ENCODE results near the gene DPP6. TPM values are rescaled to one million over a fixed set of nuclear protein-coding genes. Genes with fewer than 3 reads are reported as not detected.
A peak's percentile ranks its signal among the peaks of the same experiment; 100 is the strongest.
"Not testable (repeated sequence)": the region's sequence is repeated elsewhere in the genome, so short reads cannot be mapped to it uniquely, and the experiment has no call there.

DPP6 gene
- total RNA-seq, 1 experiment from 2014 or later: 0.91 TPM

DNA sequence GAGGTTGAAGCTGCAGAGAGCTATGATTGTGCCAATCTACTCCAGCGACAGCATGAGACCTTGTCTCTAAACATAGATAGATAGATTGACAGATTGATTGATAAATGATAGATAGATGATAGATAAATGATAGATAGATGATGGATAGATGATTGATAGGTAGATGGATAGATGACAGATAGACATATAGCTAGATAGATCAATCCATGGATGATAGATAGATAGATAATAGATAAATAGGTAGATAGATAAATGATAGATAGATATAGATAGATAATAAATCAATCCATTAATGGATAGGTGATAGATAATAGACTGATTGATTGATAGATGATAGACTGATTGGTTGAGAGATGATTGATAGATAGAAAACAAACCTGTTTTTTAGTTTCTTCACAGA lies 601.1 kb downstream of the DPP6 start:
- DNase-seq (ENCODE audit: low read depth): no peak

GRCh38 chr7:154656618-154657017 lies 604.4 kb downstream of the DPP6 start:
- no peak for DNase-seq (ENCODE audit: low read depth)

- DNase-seq (ENCODE audit: low read depth): no peak
Observed at GRCh38 chr7:154666768-154667167, 614.6 kb downstream of the DPP6 start.

DNA sequence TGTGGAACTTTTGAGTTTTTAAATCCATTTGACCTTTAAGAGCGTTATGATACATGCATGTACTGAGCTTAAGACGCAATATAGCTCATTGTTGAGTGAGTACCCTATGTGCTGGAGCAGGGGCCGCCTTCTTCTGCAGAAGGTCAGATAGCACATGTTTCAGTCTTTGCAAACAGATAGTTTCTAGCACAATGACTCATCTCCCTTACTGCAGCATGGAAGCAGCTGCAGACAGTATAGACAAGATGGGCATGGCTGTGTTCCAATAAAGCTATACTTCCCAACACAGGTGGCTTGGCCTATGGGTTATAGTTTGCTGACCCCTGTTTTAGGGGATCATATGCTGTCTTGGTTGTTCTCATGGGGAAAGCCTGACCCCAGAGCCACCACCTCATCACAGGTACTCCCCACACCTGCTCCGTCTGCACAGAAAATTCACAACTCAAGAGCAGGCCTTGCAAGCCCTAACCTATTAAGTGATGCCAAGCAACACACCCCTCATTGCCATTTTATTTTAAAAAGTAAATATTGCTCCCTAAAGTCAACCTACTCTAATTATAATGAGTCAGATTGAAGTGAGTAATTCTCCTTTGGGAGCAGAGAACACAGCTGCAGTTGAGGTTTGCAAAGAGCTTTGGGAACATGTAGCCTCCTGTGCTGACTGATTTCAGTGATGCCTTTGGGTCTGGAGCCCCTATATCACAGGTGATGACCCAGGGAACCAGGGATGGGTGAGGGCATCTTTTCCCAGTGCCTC lies 620.6 kb downstream of the DPP6 start:
- no peak for DNase-seq (ENCODE audit: low read depth)

DNA sequence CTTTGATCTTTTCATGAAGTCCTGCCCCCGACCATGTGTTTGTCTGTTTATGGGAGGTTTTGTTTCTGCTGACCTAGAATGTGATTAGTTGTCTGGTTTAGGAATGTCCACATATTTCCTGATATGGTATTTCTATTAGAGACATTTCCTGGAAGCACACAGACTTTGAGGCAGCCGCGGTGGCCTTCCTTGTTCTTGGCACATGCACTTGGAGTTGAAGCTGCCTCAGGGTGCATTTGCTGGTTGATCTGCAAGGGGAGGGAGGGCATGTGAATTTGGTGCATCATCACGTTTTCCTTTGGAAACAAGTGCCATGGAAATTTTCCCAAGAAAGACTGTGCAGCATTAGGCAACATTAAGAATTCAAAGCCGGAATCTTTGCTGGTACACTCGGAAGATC lies 622.0 kb downstream of the DPP6 start:
- DNase-seq (ENCODE audit: low read depth): no peak

GRCh38 chr7:154675560-154675959 lies 623.4 kb downstream of the DPP6 start:
- DNase-seq (ENCODE audit: low read depth): no peak

DNA sequence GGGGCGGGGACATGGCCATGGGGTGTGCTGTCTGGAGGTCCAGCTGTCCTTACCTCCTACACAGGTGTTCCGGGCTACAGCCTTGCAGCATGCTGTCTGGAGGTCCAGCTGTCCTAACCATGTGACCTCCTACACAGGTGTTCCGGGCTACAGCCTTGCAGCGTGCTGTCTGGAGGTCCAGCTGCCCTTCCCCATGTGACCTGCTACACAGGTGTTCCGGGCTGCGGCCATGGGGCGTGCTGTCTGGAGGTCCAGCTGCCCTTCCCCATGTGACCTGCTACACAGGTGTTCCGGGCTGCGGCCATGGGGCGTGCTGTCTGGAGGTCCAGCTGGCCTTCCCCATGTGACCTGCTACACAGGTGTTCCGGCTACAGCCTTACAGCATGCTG lies 623.8 kb downstream of the DPP6 start:
- DNase-seq (ENCODE audit: low read depth): not testable (repeated sequence)

- peak; percentile 51 for DNase-seq (ENCODE audit: low read depth)
Observed at GRCh38 chr7:154676422-154677073, 624.4 kb downstream of the DPP6 start.

GRCh38 chr7:154677454-154677853 lies 625.3 kb downstream of the DPP6 start:
- DNase-seq (ENCODE audit: low read depth): no peak

GRCh38 chr7:154678001-154678550 lies 625.9 kb downstream of the DPP6 start:
- not testable (repeated sequence) for DNase-seq (ENCODE audit: low read depth)

DNA sequence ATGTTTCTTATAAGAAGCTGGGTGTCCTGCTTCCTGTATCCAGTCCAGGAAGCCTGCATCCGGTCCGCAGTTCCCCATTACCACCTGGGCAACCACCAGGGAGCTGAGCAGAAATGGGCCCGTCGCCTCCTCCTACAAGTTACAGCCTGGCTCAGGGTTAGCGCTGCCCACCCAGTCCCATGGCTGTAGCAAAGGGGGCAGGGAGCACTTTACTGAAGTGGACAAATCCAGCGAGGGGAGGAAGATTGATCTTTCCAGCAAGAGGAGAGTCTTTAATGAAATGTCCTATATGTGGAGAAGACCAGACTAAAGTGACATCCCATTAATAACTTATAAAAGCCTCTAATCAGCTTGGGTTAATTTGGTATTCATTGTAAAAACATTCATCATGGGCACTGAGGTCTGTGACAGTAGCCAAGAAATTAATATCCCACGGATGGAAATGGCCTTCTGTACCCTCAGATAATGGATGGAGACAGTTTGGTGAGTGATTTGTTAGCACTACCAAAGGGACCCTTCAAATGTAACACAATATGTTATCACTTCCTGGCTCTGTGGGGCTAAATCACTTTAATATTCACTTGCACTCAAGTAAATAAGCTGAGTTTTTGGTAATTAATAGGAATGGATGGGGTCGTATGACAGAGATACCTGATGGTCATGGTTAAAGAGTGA lies 627.3 kb downstream of the DPP6 start:
- no peak for DNase-seq (ENCODE audit: low read depth)

- peak; percentile 60 for DNase-seq (ENCODE audit: low read depth)
Observed at GRCh38 chr7:154680894-154681659, 628.9 kb downstream of the DPP6 start.

- no peak for DNase-seq (ENCODE audit: low read depth)
Observed at GRCh38 chr7:154682003-154682402, 629.8 kb downstream of the DPP6 start.

DNA sequence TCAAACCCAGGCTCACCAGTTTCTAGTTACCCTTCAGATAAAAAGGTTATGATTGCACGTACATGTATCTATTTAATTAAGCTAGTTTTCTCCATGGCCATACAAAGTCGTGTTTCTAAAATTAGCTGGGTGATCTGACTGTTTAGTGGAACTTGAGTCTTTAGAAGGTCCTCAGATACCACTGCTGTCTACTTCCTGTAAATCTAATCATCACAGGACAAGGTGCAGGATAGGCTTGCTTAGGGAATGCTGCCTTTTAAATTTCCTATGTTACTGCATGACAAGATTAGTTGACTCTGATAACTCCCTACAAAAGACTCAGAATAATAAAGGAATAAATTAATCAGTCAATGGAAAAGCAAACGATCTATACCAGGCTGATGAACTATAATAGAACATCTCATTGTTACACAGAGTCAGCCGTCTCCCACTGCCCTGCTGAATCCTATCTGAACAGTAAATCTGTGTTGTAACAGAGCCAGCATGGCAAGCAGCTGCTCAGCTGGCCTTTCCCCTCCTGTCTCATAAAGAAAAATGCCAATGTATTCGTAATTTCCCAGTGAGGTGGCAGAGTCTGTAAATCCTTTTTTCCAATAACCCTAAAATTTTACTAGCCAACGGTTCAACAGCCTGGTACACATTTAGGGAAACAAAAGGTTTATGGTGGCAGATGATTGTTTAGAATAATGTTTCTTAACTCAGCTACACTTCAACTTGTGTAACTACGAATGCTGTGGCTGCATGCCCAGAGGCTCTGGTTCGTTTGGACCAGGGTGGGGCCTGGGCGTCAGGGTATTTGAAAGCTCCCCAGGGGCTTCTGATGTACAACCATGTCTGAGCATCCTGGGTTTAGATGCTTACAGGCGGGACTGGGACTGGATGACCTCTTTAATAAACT lies 632.7 kb downstream of the DPP6 start:
- no peak for DNase-seq (ENCODE audit: low read depth)

DNA sequence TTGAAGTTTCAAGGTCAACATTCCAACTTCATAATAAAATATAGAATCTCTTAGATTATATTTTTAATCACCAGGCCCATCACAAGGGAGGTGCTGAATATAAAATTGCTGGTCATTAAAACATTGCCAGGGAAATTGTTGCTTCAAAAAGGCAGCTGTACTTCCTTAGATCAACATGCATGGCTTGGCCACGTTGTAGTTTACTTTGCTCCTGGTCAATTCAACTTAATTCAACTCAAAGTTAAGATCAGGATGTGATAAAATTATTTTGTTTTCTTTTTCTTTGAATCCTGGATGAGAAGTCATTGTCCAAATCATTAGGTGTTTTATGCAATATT lies 633.3 kb downstream of the DPP6 start:
- DNase-seq (ENCODE audit: low read depth): no peak

GRCh38 chr7:154686305-154686704 lies 634.1 kb downstream of the DPP6 start:
- DNase-seq (ENCODE audit: low read depth): no peak

GRCh38 chr7:154688952-154689351 lies 636.8 kb downstream of the DPP6 start:
- no peak for DNase-seq (ENCODE audit: low read depth)

DNA sequence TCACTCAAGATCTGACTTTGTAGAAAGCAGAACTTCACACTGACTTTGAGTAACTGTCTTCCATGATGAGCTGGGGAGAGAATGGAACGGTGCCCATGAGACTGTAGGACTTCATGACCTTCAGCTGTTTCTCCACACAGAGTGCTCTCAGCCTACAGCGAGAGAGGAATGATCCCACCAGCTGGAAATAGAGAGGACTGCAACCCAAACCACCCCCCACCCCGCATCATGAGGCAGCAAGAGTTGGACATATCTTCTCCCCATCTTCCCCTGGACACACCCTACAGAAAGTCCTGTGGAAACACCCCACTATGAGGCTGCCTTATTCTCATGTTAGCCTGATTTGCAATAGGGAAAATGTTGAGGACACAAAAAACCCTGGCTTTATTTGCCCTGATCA lies 638.2 kb downstream of the DPP6 start:
- DNase-seq (ENCODE audit: low read depth): no peak

DNA sequence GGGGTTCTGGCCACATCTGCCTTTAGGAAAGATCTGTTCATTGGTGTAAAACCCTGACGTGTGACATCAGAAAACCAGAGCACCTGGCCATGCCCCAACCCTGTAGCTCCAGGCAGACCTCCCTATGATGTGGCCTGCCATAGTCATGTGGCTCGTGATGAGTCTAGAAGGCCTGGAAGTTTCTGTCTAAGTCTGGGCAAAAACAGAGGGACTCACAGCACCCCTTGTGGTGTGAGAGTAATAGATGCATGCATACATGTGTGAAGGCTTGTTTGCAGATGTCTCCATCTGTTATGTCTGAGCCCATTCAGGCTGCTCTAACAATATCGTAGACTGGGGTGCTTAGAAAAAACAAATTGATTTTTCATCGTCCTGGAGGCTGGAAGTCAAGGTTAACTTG lies 641.5 kb downstream of the DPP6 start:
- DNase-seq (ENCODE audit: low read depth): peak; percentile 29

- DNase-seq (ENCODE audit: low read depth): peak; percentile 32
Observed at GRCh38 chr7:154695836-154696235, 643.6 kb downstream of the DPP6 start.

DNA sequence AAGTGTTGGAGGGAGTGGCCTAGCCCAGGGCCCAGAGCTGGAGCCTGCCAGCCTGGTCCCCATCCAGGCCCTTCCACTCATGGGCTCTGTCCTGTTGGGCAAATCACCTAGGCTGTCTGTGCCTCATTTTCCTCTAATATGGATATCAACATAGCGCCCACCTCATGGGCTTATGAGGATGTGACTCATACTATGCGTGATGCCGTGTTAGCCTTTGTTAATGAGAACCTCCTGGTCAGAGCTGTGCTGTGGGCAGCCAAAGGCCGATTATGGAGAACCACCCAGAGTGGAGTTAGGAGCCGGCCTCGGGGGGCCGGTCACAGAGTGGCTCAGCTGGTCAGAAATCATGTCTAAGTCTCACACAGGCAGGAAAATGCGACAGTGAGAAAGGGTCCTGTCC lies 644.4 kb downstream of the DPP6 start:
- peak; percentile 47 for DNase-seq (ENCODE audit: low read depth)

All from Daoy (cell line).